ENCODE measurements around the gene SORBS1. TPM values are rescaled to one million over a fixed set of nuclear protein-coding genes. Genes with fewer than 3 reads are reported as not detected.

Gene SORBS1
- total and polyA plus RNA-seq, 2 of the 13 experiments (the other 11 are each of a cell fraction or from before 2014, with no cell fraction given) = 16.8 to 39.8 TPM

GRCh38 chr10:95266674-95267095 is 294.5 kb downstream of the SORBS1 start (continued):
- TF ChIP-seq MLLT10 (CRISPR knock-in tag; IDR thresholded peaks at IDR 0.05) (no peak), PAF1 (CRISPR knock-in tag; IDR thresholded peaks at IDR 0.05) (no peak), RFX3 (CRISPR knock-in tag; IDR thresholded peaks at IDR 0.05) (peak; percentile 75), SALL2 (CRISPR knock-in tag; IDR thresholded peaks at IDR 0.05) (no peak), ZNF816 (CRISPR knock-in tag; IDR thresholded peaks at IDR 0.05; ENCODE audit: borderline replicate concordance) (no peak), FOXO1 (CRISPR knock-in tag; IDR thresholded peaks at IDR 0.05) (no peak), NRL (CRISPR knock-in tag; IDR thresholded peaks at IDR 0.05; ENCODE audit: borderline replicate concordance) (no peak), SOX13 (IDR thresholded peaks at IDR 0.05) (no peak), SOX13 (CRISPR knock-in tag; conservative IDR thresholded peaks at IDR 0.05 in 1 of 2, IDR thresholded peaks at IDR 0.05 in 1 of 2) (0 out of 4 replicates have a peak, but pooled peaks of 1 of the 2 experiments have one; percentile 5), MED8 (CRISPR knock-in tag; IDR thresholded peaks at IDR 0.05; ENCODE audit: insufficient replicate concordance) (no peak), ZNF3 (CRISPR knock-in tag; IDR thresholded peaks at IDR 0.05) (no peak), TGIF2 (CRISPR knock-in tag; IDR thresholded peaks at IDR 0.05) (no peak), GATAD1 (CRISPR knock-in tag; IDR thresholded peaks at IDR 0.05) (no peak), RARA (CRISPR knock-in tag; IDR thresholded peaks at IDR 0.05) (peak; percentile 38; the same call in 1 of the 2 replicates), ZNF329 (CRISPR knock-in tag; IDR thresholded peaks at IDR 0.05; ENCODE audit: low read depth) (no peak), JUND (CRISPR knock-in tag; IDR thresholded peaks at IDR 0.05) (no peak), FLYWCH1 (CRISPR knock-in tag; IDR thresholded peaks at IDR 0.05) (no peak), TOPORS (CRISPR knock-in tag; IDR thresholded peaks at IDR 0.05) (no peak), TBX3 (IDR thresholded peaks at IDR 0.05; ENCODE audit: borderline replicate concordance) (peak; percentile 45; the same call in 1 of the 2 replicates), ZNF496 (CRISPR knock-in tag; IDR thresholded peaks at IDR 0.05; ENCODE audit: insufficient replicate concordance) (no peak), MYC (CRISPR knock-in tag; IDR thresholded peaks at IDR 0.05; ENCODE audit: borderline replicate concordance) (no peak), ARID3A (IDR thresholded peaks at IDR 0.05; ENCODE audit: low read depth, low read length) (peak; percentile 57; the same call in 1 of the 2 replicates), ARID4A (CRISPR knock-in tag; IDR thresholded peaks at IDR 0.05; ENCODE audit: borderline replicate concordance) (no peak), HOXA7 (CRISPR knock-in tag; IDR thresholded peaks at IDR 0.05) (no peak), ELF3 (CRISPR knock-in tag; IDR thresholded peaks at IDR 0.05) (peak; percentile 69; the same call in 1 of the 2 replicates), ZNF468 (CRISPR knock-in tag; IDR thresholded peaks at IDR 0.05) (no peak)
